OCI-LY7 (cell line): Measurements from ENCODE around the gene ABCF1.

Experiments
- CTCF ChIP-seq: fragments of 200-600 bp; sonication (generic); conservative IDR thresholded peaks from 2 replicates; pipeline ENCODE4 v1.5.1; 2014; ENCODE audit warnings: mild to moderate bottlenecking, antibody characterized with exemption, low read length, moderate library complexity, mixed read lengths
- EZH2phosphoT487 ChIP-seq: fragments of 200-600 bp; sonication (generic); IDR thresholded peaks from 2 replicates; pipeline ENCODE4 v1.6.1; 2018; ENCODE audit warnings: low read depth, borderline replicate concordance, mild to moderate bottlenecking, mixed run types, antibody characterized with exemption, low read length, moderate library complexity, mixed read lengths

DNA sequence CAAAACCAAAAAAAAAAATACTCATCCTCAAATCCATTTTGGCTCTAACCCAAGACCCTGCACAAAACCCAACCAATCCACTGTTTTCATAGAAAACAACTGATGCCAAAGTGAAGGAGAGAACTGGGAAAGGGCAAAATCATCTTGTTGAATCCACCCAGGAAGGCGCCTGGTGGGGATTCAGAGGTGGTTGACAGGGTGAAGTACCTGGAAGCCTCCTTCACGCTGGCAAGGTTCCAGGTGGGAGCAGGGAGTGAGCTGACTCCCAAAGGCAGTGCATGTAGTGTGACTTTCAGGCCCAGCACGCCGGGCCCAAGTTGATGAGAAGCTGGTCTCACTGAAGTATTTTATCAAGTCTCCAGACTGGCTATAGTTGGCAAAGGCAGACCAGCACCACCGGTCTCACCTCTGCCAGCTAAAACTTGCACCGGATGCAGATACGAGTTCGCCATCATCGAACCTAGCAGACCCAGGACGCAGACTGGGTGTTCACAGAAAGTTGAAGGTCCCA lies 29.3 kb downstream of the ABCF1 start:
- TF ChIP-seq CTCF (no peak), EZH2phosphoT487 (no peak)
